K562 (cell line): Measurements from ENCODE around the gene NR5A1. TPM values are rescaled to one million over a fixed set of nuclear protein-coding genes. Genes with fewer than 3 reads are reported as not detected.

ENCODE experiments used
- ATAC-seq: fragments of 200-7000 bp; cut with Tn5 transposase; 3 replicates; pipeline ENCODE4 v1.9.1; 2020; ENCODE audit warnings: moderate library complexity
- BruUV-seq: library from RNA; stranded (reverse); fragments of 400-500 nt; replicated peaks from 2 replicates; lab custom pipeline; 2021; lab: Mats Ljungman, UMichigan
- CTCF ChIA-PET: fragments of 300-600 bp; formaldehyde crosslinking; extraction: SDS; loops from one replicate; lab custom pipeline; 2021; ENCODE audit warnings: low intra/inter-chr PET ratio; lab: Yijun Ruan, JAX
- POLR2A ChIA-PET: fragments of 300-600, 350-650 bp; sonication (Branson Sonifier 250); formaldehyde crosslinking; extraction: SDS; loops from one replicate; lab custom pipeline; 2021; ENCODE audit warnings: antibody characterized with exemption, inconsistent platforms; lab: Yijun Ruan, JAX
- DNase-seq, 4 experiments: peaks; one replicate each; pipeline versions ENCODE4 v3.0.0 to v3.0.0-alpha.2; 2011 to 2018; ENCODE audit warnings: low spot score in 3 of 4, mixed read lengths in 3 of 4; ENCODE audit errors: extremely low read depth in 1 of 4
- FAIRE-seq: peaks from 2 replicates; lab custom pipeline; 2011; peaks lifted over from hg19 to GRCh38; lab: Jason Lieb, UNC
- H2AFZ ChIP-seq: 2 replicates; pipeline ENCODE4 v1.6.0; 2011; ENCODE audit warnings: low read depth, low read length, control low read depth, inconsistent platforms
- H3K27ac ChIP-seq: fragments of 200-600 bp; 3 replicates; pipeline ENCODE4 v1.8.0; 2011; ENCODE audit warnings: low read depth, mild to moderate bottlenecking, control low read depth, inconsistent platforms, low read length, moderate library complexity, mixed read lengths; ENCODE audit errors: extremely low read depth
- H3K27me3 ChIP-seq, 2 experiments: fragments of 300-600 bp in 1 of 2; 2 replicates in 1 of 2; 3 replicates in 1 of 2; pipeline versions ENCODE4 v1.6.0 to v1.8.0; 2011; ENCODE audit warnings: inconsistent platforms in 2 of 2, low read length in 2 of 2, mild to moderate bottlenecking in 1 of 2, mixed read lengths in 1 of 2, moderate library complexity in 1 of 2; ENCODE audit not compliant: control insufficient read depth in 2 of 2, insufficient read depth in 2 of 2
- H3K36me3 ChIP-seq: fragments of 300-600 bp; 3 replicates; pipeline ENCODE4 v1.8.0; 2011; ENCODE audit warnings: mild to moderate bottlenecking, low read length, inconsistent platforms; ENCODE audit not compliant: control insufficient read depth, insufficient read depth
- H3K4me1 ChIP-seq, 2 experiments: fragments of 200-600 bp in 1 of 2; replicated peaks in 1 of 2; 2 replicates in 1 of 2; 3 replicates in 1 of 2; pipeline versions ENCODE4 v1.5.1 to v1.8.0; 2011; ENCODE audit warnings: inconsistent platforms in 2 of 2, low read length in 2 of 2, mild to moderate bottlenecking in 1 of 2, mixed read lengths in 1 of 2, moderate library complexity in 1 of 2; ENCODE audit not compliant: control insufficient read depth in 2 of 2, insufficient read depth in 2 of 2
- H3K4me2 ChIP-seq: 2 replicates; pipeline ENCODE4 v1.6.1; 2011; ENCODE audit warnings: low read length, control low read depth, inconsistent platforms, mixed read lengths; ENCODE audit not compliant: insufficient read depth
- H3K4me3 ChIP-seq: fragments of 200-600 bp; sonication (generic), shearing (Covaris generic); 2 replicates; pipeline ENCODE4 v1.5.1; 2016; ENCODE audit warnings: control low read depth, inconsistent platforms
- H3K79me2 ChIP-seq: fragments of 200-600 bp; 3 replicates; pipeline ENCODE4 v1.8.0; 2011; ENCODE audit warnings: low read length, inconsistent platforms; ENCODE audit not compliant: control insufficient read depth, insufficient read depth
- H3K9ac ChIP-seq, 2 experiments: 2 replicates each; pipeline versions ENCODE4 v1.6.0 to v1.6.1; 2011; ENCODE audit warnings: low read depth in 2 of 2, low read length in 2 of 2, control low read depth in 1 of 2, inconsistent platforms in 1 of 2, mild to moderate bottlenecking in 1 of 2, mixed read lengths in 1 of 2; ENCODE audit not compliant: insufficient read depth in 1 of 2
- H3K9me1 ChIP-seq: one replicate; pipeline ENCODE4 v1.6.0; 2011; ENCODE audit warnings: inconsistent platforms, mild to moderate bottlenecking, low read length, moderate library complexity; ENCODE audit not compliant: control insufficient read depth, insufficient read depth
- H3K9me3 ChIP-seq: replicated peaks from 2 replicates; pipeline ENCODE4 v1.5.1; 2011; ENCODE audit warnings: low read depth, low read length, inconsistent platforms; ENCODE audit not compliant: control insufficient read depth, insufficient read depth
- H4K20me1 ChIP-seq: replicated peaks from 2 replicates; pipeline ENCODE4 v1.6.1; 2011; ENCODE audit warnings: low read length, inconsistent platforms, mixed read lengths; ENCODE audit not compliant: control insufficient read depth, insufficient read depth
- MAFG ChIP-seq: fragments of 450-650 bp; conservative IDR thresholded peaks from 2 replicates; pipeline ENCODE4 v1.6.1; 2016; ENCODE audit warnings: missing genetic modification characterization, missing compliant biosample characterization
- MEF2D ChIP-seq: conservative IDR thresholded peaks from 2 replicates; pipeline ENCODE4 v1.6.1; 2016; ENCODE audit warnings: low read depth, missing genetic modification characterization, missing compliant biosample characterization
- MIER1 ChIP-seq: fragments of 450-650 bp; IDR thresholded peaks from 2 replicates; pipeline ENCODE4 v1.6.1; 2016; ENCODE audit warnings: antibody characterized with exemption, mild to moderate bottlenecking, low read depth
- PML ChIP-seq: IDR thresholded peaks from 2 replicates; pipeline ENCODE4 v1.6.1; 2012; ENCODE audit warnings: low read length, inconsistent platforms
- POLR2B ChIP-seq: fragments of 450-650 bp; IDR thresholded peaks from 2 replicates; pipeline ENCODE4 v1.6.1; 2018; ENCODE audit warnings: low read depth; ENCODE audit not compliant: partially characterized antibody
- RBM14 ChIP-seq: fragments of 200-400 bp; formaldehyde crosslinking; IDR thresholded peaks from 2 replicates; pipeline ENCODE4 v1.6.1; 2018; ENCODE audit warnings: low read depth, mild to moderate bottlenecking, low read length, moderate library complexity, borderline replicate concordance; ENCODE audit not compliant: insufficient read depth
- THRA ChIP-seq: fragments of 450-650 bp; IDR thresholded peaks from 2 replicates; pipeline ENCODE4 v1.6.1; 2017; ENCODE audit warnings: mild to moderate bottlenecking, moderate library complexity
- ZNF224 ChIP-seq: sonication (generic); formaldehyde crosslinking; IDR thresholded peaks from 2 replicates; pipeline ENCODE4 v1.8.0; 2022; ENCODE audit warnings: mild to moderate bottlenecking, missing genetic modification reagents
- ZNF354B ChIP-seq: fragments of 250-450 bp; sonication (Bioruptor Pico); IDR thresholded peaks from 2 replicates; pipeline ENCODE4 v1.4.0; 2020
- ZNF609 ChIP-seq: sonication (generic); formaldehyde crosslinking; IDR thresholded peaks from 2 replicates; pipeline ENCODE4 v1.8.1; 2023; ENCODE audit warnings: missing genetic modification reagents, mild to moderate bottlenecking, borderline replicate concordance
- WGBS: fragments of 100-300 bp; shearing (Covaris generic); methylation state at CpG from one replicate; pipeline ENCODE4 v1.1.6; 2016; ENCODE audit warnings: low coverage, mixed read lengths; ENCODE audit not compliant: insufficient coverage; ENCODE audit errors: missing lambda C conversion rate; 5-methylcytosine and 5-hydroxymethylcytosine counted together
- in situ Hi-C: fragments of 300-500 bp; cut with MboI; formaldehyde crosslinking; loops from 4 replicates; pipeline ENCODE4 v1.15.0; 2018; ENCODE audit warnings: inconsistent platforms, mixed read lengths
- intact Hi-C: fragments of 100-400 bp; cut with micrococcal nuclease; formaldehyde crosslinking; loops from 2 replicates; pipeline ENCODE4 v1.14.2; 2022
- polyA plus RNA-seq, 8 experiments: library from polyadenylated mRNA; depleted of rRNA in 4 of 8; stranded (reverse) in 5 of 8; unstranded in 3 of 8; fragments of >200 nt; fragmentation: Nextera tagmentation in 2 of 8; fragmentation: Illumina TruSeq in 1 of 8; extraction: Ambion mirVana in 2 of 8; extraction: Trizol in 1 of 8; gene quantifications; 2 replicates each; pipeline versions ENCODE4 v1.2.1 to v1.2.3, GENCODE V29; 2011 to 2014; ENCODE audit warnings: inconsistent platforms in 1 of 8, missing spikeins in 1 of 8
- total RNA-seq, 7 experiments: library from RNA; depleted of rRNA in 6 of 7; stranded (reverse); fragments of >200 nt in 6 of 7; fragmentation: Illumina TruSeq in 2 of 7; extraction: Trizol in 2 of 7; gene quantifications; 2 replicates each; pipeline versions ENCODE4 v1.2.1 to v1.2.3, GENCODE V29; 2011 to 2021; ENCODE audit warnings: low replicate concordance in 1 of 7

Gene NR5A1
- total and polyA plus RNA-seq, 9 of the 15 experiments (the other 6 are each of a cell fraction or from before 2014, with no cell fraction given): 0.11 to 0.32 (median 0.20) TPM; not detected in 6

- intact Hi-C loops (no loop called here), in situ Hi-C loops (no loop called here)
- peaks cover 8 to 19% of the 10 kb centered on the region in 2 experiments for H3K4me1 ChIP-seq
- ATAC-seq: no peak
- no peak overlapping the region for H3K9ac ChIP-seq
- H3K79me2 ChIP-seq: no peaks in the 10 kb centered on the region
- TF ChIP-seq MIER1 (no peak), ZNF224 (no peak), MAFG (tag) (no peak)
- BruUV-seq: no TSS peak
- no peak overlapping the region for H3K27ac ChIP-seq
- WGBS: 22% methylated on average over 4 of the region's 4 CpGs
- H4K20me1 ChIP-seq: peaks cover 17% of the 10 kb centered on the region
- no peak overlapping the region for H3K4me3 ChIP-seq
- no peak for FAIRE-seq
- H3K27me3 ChIP-seq: peaks cover 5 to 13% of the 10 kb centered on the region in 2 experiments; a peak in 3 of 5 replicates
- no peak overlapping the region for H2AFZ ChIP-seq
- CTCF ChIA-PET: no interaction called here
- no peak for DNase-seq
- no peaks in the 10 kb centered on the region for H3K9me3 ChIP-seq
- no peaks in the 10 kb centered on the region for H3K36me3 ChIP-seq
- no peaks in the 10 kb centered on the region for H3K9me1 ChIP-seq
- POLR2A ChIA-PET: interaction anchor here (0.5 to 0.6 kb wide), 2 partner anchors 414 to 1124 kb away, joined by 3 read pairs; no protein-coding TSS in a partner anchor
- no peak overlapping the region for H3K4me2 ChIP-seq
These were observed 59.9 kb downstream of the NR5A1 start for GRCh38 chr9:124447297-124447661.

- DNase-seq (no peak), ATAC-seq (no peak), FAIRE-seq (no peak)
- peaks cover 0 to 9% of the 10 kb centered on the region in 2 experiments; a peak in 2 of 5 replicates for H3K4me1 ChIP-seq
- no TSS peak for BruUV-seq
- intact Hi-C loops: no loop called here
- no peaks in the 10 kb centered on the region; the same call in 1 of the 2 replicates for H4K20me1 ChIP-seq
- no peak overlapping the region for H3K4me3 ChIP-seq
- CTCF ChIA-PET: no interaction called here
- H3K4me2 ChIP-seq: no peak overlapping the region
- no peaks in the 10 kb centered on the region for H3K9me3 ChIP-seq
- in situ Hi-C loops: no loop called here
- peaks cover 5 to 19% of the 10 kb centered on the region in 2 experiments; a peak in 3 of 5 replicates for H3K27me3 ChIP-seq
- H3K27ac ChIP-seq: no peak overlapping the region
- no peak overlapping the region for H2AFZ ChIP-seq
- no peak overlapping the region for H3K9ac ChIP-seq
- no peaks in the 10 kb centered on the region for H3K36me3 ChIP-seq
- POLR2A ChIA-PET: interaction anchor here (1.7 kb wide), 1 partner anchor 14 kb away, joined by 6 read pairs; no protein-coding TSS in a partner anchor
- WGBS: 10% methylated on average over 2 of the region's 3 CpGs
- H3K79me2 ChIP-seq: no peaks in the 10 kb centered on the region
- no peaks in the 10 kb centered on the region for H3K9me1 ChIP-seq
- TF ChIP-seq ZNF609 (CRISPR knock-in tag) (no peak), RBM14 (no peak), PML (no peak), MEF2D (no peak), THRA (no peak), ZNF354B (no peak), POLR2B (no peak)
These were observed 63.0 kb downstream of the NR5A1 start for GRCh38 chr9:124444166-124444565.
